Heart right ventricle (tissue), 16 donors: ENCODE measurements around the gene SHCBP1L. TPM values are rescaled to one million over a fixed set of nuclear protein-coding genes. Genes with fewer than 3 reads are reported as not detected.

Experiments used
- ATAC-seq, 8 donors: fragments of 200-7000 bp; cut with Tn5 transposase; one replicate each; pipeline ENCODE4 v1.9.1; 2020; ENCODE audit warnings: mild to moderate bottlenecking in 8 of 8, moderate library complexity in 8 of 8, moderate number of reproducible peaks in 1 of 8
- DNase-seq, 2 donors: peaks; one replicate each; pipeline ENCODE4 v3.0.0-alpha.2; 2020
- H3K27ac ChIP-seq, 10 donors: fragments of 200-600 bp; sonication (generic) in 2 of 10; one replicate each; pipeline versions ENCODE4 v1.5.0 to v1.8.0; 2020 to 2022; ENCODE audit warnings: mild to moderate bottlenecking in 3 of 10
- H3K27me3 ChIP-seq, 7 donors: fragments of 200-600 bp; one replicate each; pipeline ENCODE4 v1.8.0; 2021 to 2022; ENCODE audit warnings: mild to moderate bottlenecking in 2 of 7
- H3K36me3 ChIP-seq, 9 donors: fragments of 200-600 bp; sonication (generic) in 1 of 9; one replicate each; pipeline versions ENCODE4 v1.5.0 to v1.8.0; 2020 to 2022; ENCODE audit warnings: mild to moderate bottlenecking in 2 of 9
- H3K4me1 ChIP-seq, 9 donors: fragments of 200-600 bp; sonication (generic) in 1 of 9; one replicate each; pipeline versions ENCODE4 v1.5.0 to v1.8.0; 2020 to 2022; ENCODE audit warnings: mild to moderate bottlenecking in 4 of 9
- H3K4me3 ChIP-seq, 10 donors: fragments of 200-600 bp; sonication (generic) in 2 of 10; one replicate each; pipeline versions ENCODE4 v1.5.0 to v1.8.0; 2020 to 2022; ENCODE audit warnings: mild to moderate bottlenecking in 7 of 10, moderate library complexity in 2 of 10
- H3K9me3 ChIP-seq, 11 donors: fragments of 200-600 bp in 10 of 11; sonication (generic) in 2 of 11; one replicate each; pipeline versions ENCODE4 v1.5.0 to v1.8.0; 2013 to 2022; ENCODE audit warnings: mild to moderate bottlenecking in 2 of 11, control low read depth in 1 of 11, moderate library complexity in 1 of 11
- CTCF ChIP-seq, 9 donors: fragments of 200-600 bp; sonication (generic) in 2 of 9; IDR thresholded peaks; one replicate each; pipeline versions ENCODE4 v1.5.0 to v1.8.0; 2021 to 2022; ENCODE audit warnings: antibody characterized with exemption in 9 of 9, mild to moderate bottlenecking in 5 of 9, moderate library complexity in 1 of 9
- WGBS, 2 donors: extraction: QIAGEN DNeasy Blood & Tissue Kit; methylation state at CpG; one replicate each; pipeline ENCODE4 v1.1.7; 2013; ENCODE audit warnings: inconsistent platforms in 1 of 2; 5-methylcytosine and 5-hydroxymethylcytosine counted together
- intact Hi-C, 10 donors: fragments of 100-400 bp; cut with DNase I; formaldehyde crosslinking; loops; one replicate each; pipeline versions ENCODE4 v1.11.1 to v1.14.2; 2022
- polyA plus RNA-seq, 2 donors: library from polyadenylated mRNA; stranded (reverse); fragments of 200-250 nt; gene quantifications; one replicate each; pipeline ENCODE4 v1.2.3, GENCODE V29; 2013
- total RNA-seq, 10 donors: library from RNA; stranded (reverse); fragmentation: NEBNext Ultra II Directional in 3 of 10; extraction: Animal tissue kit (Norgen Biotek cat#: 25700) in 3 of 10; gene quantifications; one replicate each; pipeline versions ENCODE4 v1.2.1 to v1.2.4, GENCODE V29; 2021 to 2023
- donor health status: Arrhythmogenic right ventricular cardiomyopathy.
- donor health status: ischemic (EF 13 %, LVEDD 7.1; RV severe dilation, severe dysfunction).
- donor health status: healthy with polysubstance abuse.
- donor health status: DM: no; HTN: yes; CAD: no.
- donor health status: DM: no; HTN: no; CAD: no.
- donor health status: ischemic (EF 25% LVEDD 6.9; RV normal size, moderate dysfunction).
- donor health status: ischemic (EF 25% LVEDD 5.7; RV mildly dilated, moderate dysfunction).
- donor health status: healthy.
- donor health status: DM: yes; HTN: yes; CAD: no.
- donor health status: Ischemic cardiomyopathy.
- donor health status: ischemic (EF 35%, LVEDD 5.7; RV mildly dilated, moderate dysfunction).
- donor health status: nonischemic (EF 11% LVEDD 7.7; RV severe dilation, severe dysfunction).
- donor health status: DM: yes; HTN: yes; CAD: no.
- donor health status: PGD.
- donor health status: ischemic (EF 29% LVEDD 5.4; RV normal size, mild dysfunction).
- donor health status: nonischemic (EF 23%, LVEDD 6.1; RV moderate dilation, normal function).

Gene SHCBP1L
- total and polyA plus RNA-seq, 12 donors: 0.09 TPM; not detected in 11

- no peaks in the 10 kb centered on the region for H3K9me3 ChIP-seq
- H3K4me3 ChIP-seq: no peak overlapping the region
- peaks cover 0 to 15% (median 0%) of the 10 kb centered on the region in 9 donors for H3K4me1 ChIP-seq
- DNase-seq (no peak), ATAC-seq (no peak)
- intact Hi-C loops: no loop called here
- TF ChIP-seq CTCF (IDR thresholded peaks at IDR 0.05): no peak
- WGBS, 2 donors: 65 to 68% methylated on average over 4 of the region's 4 CpGs
- H3K27ac ChIP-seq: no peak overlapping the region
- H3K27me3 ChIP-seq: no peaks in the 10 kb centered on the region
- H3K36me3 ChIP-seq: peaks cover 0 to 100% (median 88%) of the 10 kb centered on the region in 9 donors
Measured at GRCh38 chr1:182855911-182856310, 97.1 kb downstream of the SHCBP1L start.

- DNase-seq (no peak), ATAC-seq (no peak)
- no peak for TF ChIP-seq CTCF (IDR thresholded peaks at IDR 0.05)
- H3K27me3 ChIP-seq: no peaks in the 10 kb centered on the region
- H3K36me3 ChIP-seq: peaks cover 0 to 100% (median 79%) of the 10 kb centered on the region in 9 donors
- intact Hi-C loops: loop anchor here in 2 of 10 donors (5.0 kb wide), 1 partner anchor 35 kb away; no protein-coding TSS in a partner anchor
- H3K4me3 ChIP-seq: no peak overlapping the region
- no peak overlapping the region for H3K27ac ChIP-seq
- H3K4me1 ChIP-seq: peaks cover 0 to 16% (median 0%) of the 10 kb centered on the region in 9 donors
- H3K9me3 ChIP-seq: no peaks in the 10 kb centered on the region
- WGBS, 2 donors: 82 to 89% methylated on average over 1 of the region's 1 CpG
Measured at GRCh38 chr1:182851825-182852224, 101.1 kb downstream of the SHCBP1L start.

GRCh38 chr1:182850319-182850718 is 102.6 kb downstream of the SHCBP1L start:
- no peak overlapping the region for H3K27ac ChIP-seq
- H3K4me1 ChIP-seq: peaks cover 0 to 15% (median 0%) of the 10 kb centered on the region in 9 donors
- ATAC-seq: no peak
- H3K36me3 ChIP-seq: peaks cover 0 to 100% (median 66%) of the 10 kb centered on the region in 9 donors
- no peaks in the 10 kb centered on the region for H3K9me3 ChIP-seq
- 85 to 97% methylated on average over 4 of the region's 4 CpGs for WGBS, 2 donors
- no peaks in the 10 kb centered on the region for H3K27me3 ChIP-seq
- no peak for DNase-seq
- TF ChIP-seq CTCF (IDR thresholded peaks at IDR 0.05): no peak
- intact Hi-C loops: loop anchor here in 2 of 10 donors (5.0 kb wide), 1 partner anchor 37 kb away; no protein-coding TSS in a partner anchor
- H3K4me3 ChIP-seq: no peak overlapping the region

Other genes starting within 250 kb of the SHCBP1L start
- 10 to 100 TPM in 1 of 10 donors, 1 to 10 TPM in 9; 1.8 to 26.5 (median 3.6) TPM for gene NPL, start 163.4 kb downstream of the SHCBP1L start, total RNA-seq
- 1 to 10 TPM; 1.4 to 3.2 TPM for gene NPL, start 163.4 kb downstream of the SHCBP1L start, polyA plus RNA-seq
- gene DHX9, start 113.8 kb downstream of the SHCBP1L start, total RNA-seq: 10 to 100 TPM; 48.0 to 69.4 (median 55.2) TPM
- gene DHX9, start 113.8 kb downstream of the SHCBP1L start, polyA plus RNA-seq: 10 to 100 TPM; 19.5 to 62.9 TPM
- 100 to 1,000 TPM; 100 to 160 (median 116) TPM for gene LAMC1, start 70.3 kb upstream of the SHCBP1L start, total RNA-seq
- gene LAMC1, start 70.3 kb upstream of the SHCBP1L start, polyA plus RNA-seq: 10 to 100 TPM; 22.1 to 60.1 TPM
- gene LAMC2, start 233.1 kb upstream of the SHCBP1L start, total RNA-seq: 1 to 10 TPM in 6 of 10 donors, under 1 TPM in 4; 0.53 to 8.8 (median 1.6) TPM
- 1 to 10 TPM; 1.2 to 3.0 TPM for gene LAMC2, start 233.1 kb upstream of the SHCBP1L start, polyA plus RNA-seq